IPS-20b (cell line): Measurements from ENCODE around the gene HEBP2.

Experiments used
- H3K27ac ChIP-seq: one replicate; pipeline ENCODE4 v1.5.1; 2013; ENCODE audit warnings: low read length
- H3K27me3 ChIP-seq: 2 replicates; pipeline ENCODE4 v1.6.1; 2013; ENCODE audit warnings: mild to moderate bottlenecking, low read length, inconsistent platforms; ENCODE audit not compliant: insufficient read depth
- H3K36me3 ChIP-seq: 2 replicates; pipeline ENCODE4 v1.6.1; 2013; ENCODE audit warnings: low read depth, mild to moderate bottlenecking, inconsistent platforms, low read length, moderate library complexity; ENCODE audit not compliant: insufficient read depth
- H3K4me1 ChIP-seq: 2 replicates; pipeline ENCODE4 v1.6.1; 2013; ENCODE audit warnings: mild to moderate bottlenecking, control low read depth, inconsistent platforms, low read length, moderate library complexity; ENCODE audit not compliant: insufficient read depth
- H3K4me3 ChIP-seq: 2 replicates; pipeline ENCODE4 v1.5.1; 2013; ENCODE audit warnings: mild to moderate bottlenecking, low read length, inconsistent platforms
- H3K9ac ChIP-seq: 2 replicates; pipeline ENCODE4 v1.6.1; 2013; ENCODE audit warnings: low read depth, mild to moderate bottlenecking, inconsistent platforms, low read length, moderate library complexity
- H3K9me3 ChIP-seq: 2 replicates; pipeline ENCODE4 v1.6.1; 2013; ENCODE audit warnings: mild to moderate bottlenecking, low read depth, low read length, inconsistent platforms; ENCODE audit not compliant: insufficient read depth

The HEBP2 gene

DNA sequence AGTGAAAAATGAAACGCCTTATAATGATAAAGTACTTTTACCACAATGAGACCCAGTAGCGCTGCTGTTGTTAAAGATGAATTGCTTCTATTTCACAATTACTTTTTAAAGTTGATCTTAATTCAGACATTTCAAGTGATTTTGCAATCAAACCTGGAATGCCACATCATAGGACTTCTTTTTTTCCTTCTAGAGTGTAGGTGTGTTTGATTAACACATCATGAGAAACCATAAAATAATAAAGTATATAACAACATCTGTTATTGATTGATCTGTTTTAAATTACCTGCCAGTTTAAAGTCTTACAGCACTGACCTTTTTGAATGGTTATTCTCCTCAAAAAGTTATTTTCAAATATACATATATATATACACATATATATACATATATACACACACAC lies 38.6 kb downstream of the HEBP2 start:
- Histone ChIP-seq H3K9ac (no peak overlapping the region), H3K4me1 (no peaks in the 10 kb centered on the region), H3K27ac (no peak overlapping the region), H3K4me3 (no peak overlapping the region), H3K27me3 (no peaks in the 10 kb centered on the region), H3K9me3 (no peaks in the 10 kb centered on the region), H3K36me3 (peaks cover 20% of the 10 kb centered on the region)

DNA sequence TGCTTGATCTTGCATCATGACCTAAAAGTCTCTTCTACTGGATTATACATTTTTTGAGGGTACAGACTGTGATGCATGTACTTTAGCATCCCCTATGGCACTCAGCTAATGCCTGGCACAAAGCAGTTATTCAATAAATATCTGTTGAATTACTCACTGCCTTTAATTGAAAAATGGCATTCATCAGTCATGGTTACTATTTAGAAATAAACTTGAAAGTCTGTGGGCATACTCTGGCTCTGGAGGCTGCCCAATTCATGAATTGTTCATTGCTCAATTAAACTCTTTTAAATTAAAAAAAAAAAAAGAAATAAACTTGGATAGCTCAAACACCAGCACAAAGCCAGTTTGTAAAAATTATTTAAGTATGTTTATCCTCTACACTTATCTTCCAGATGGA lies 40.0 kb downstream of the HEBP2 start:
- Histone ChIP-seq H3K4me3 (no peak overlapping the region), H3K4me1 (no peaks in the 10 kb centered on the region), H3K9ac (no peak overlapping the region), H3K27me3 (no peaks in the 10 kb centered on the region), H3K9me3 (no peaks in the 10 kb centered on the region), H3K27ac (no peak overlapping the region), H3K36me3 (peaks cover 20% of the 10 kb centered on the region)

DNA sequence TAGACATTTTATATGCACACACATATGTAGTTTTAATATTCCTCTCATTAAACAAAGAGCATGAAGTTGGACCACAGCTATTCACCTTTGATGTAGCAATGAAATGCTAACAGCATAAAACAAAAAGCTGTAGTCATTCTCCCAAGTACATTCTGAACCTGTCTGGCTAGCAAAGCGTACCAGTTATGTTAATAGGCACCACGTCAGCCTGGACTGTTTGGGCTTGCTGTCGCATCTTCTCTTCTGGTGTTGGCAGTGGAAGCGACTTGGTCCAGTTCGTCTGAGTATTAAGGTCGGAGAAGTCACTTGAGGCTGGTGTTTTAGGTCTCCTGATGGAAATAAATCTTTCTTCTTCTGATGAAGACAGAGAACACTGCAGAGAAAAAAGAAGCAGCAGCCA lies 42.8 kb downstream of the HEBP2 start:
- H3K27me3 ChIP-seq: no peaks in the 10 kb centered on the region
- peaks cover 14% of the 10 kb centered on the region for H3K36me3 ChIP-seq
- H3K4me3 ChIP-seq: no peak overlapping the region
- H3K9ac ChIP-seq: no peak overlapping the region
- H3K27ac ChIP-seq: no peak overlapping the region
- no peaks in the 10 kb centered on the region for H3K4me1 ChIP-seq
- H3K9me3 ChIP-seq: no peaks in the 10 kb centered on the region

DNA sequence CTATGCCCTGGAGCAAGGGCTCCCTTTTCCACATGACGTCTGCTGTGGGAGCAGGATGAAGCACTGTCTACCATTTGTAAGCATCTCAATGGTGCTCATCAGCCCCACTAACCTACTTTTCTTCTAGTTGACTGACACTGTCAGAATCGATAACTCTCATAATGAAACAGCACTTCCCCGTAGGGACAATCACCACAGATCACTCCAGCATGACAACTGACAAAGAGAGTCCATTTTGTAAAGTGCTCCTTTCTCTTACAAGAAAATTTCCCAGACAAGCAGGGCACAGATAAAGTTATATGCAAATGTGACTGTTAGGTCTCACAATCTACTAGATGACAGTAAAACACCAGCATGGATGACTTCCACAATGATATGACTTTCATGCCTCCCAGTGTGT lies 46.4 kb downstream of the HEBP2 start:
- H3K4me1 ChIP-seq: no peaks in the 10 kb centered on the region
- peaks cover 4% of the 10 kb centered on the region; the same call in 1 of the 2 replicates for H3K36me3 ChIP-seq
- no peak overlapping the region for H3K9ac ChIP-seq
- no peaks in the 10 kb centered on the region for H3K9me3 ChIP-seq
- no peak overlapping the region for H3K4me3 ChIP-seq
- no peak overlapping the region for H3K27ac ChIP-seq
- H3K27me3 ChIP-seq: no peaks in the 10 kb centered on the region

DNA sequence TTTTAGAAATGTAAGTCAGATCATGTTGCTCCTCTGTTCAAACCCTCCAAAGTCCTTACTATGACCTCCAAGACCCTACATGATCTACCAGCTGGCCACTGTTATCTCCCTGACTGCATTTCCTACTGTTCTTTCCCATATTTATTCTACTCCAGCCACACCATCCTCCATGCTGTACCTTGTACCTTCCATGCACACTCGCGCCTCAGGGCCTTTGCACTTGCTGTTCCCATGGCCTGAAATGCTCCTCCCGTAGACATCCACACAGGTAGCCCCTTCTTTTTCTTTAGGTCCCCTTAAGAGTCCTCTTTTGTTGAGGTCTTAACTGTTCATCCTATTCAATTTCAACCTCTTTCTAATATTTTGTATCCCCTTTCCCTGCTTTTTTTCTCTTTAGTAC lies 47.0 kb downstream of the HEBP2 start:
- Histone ChIP-seq H3K4me3 (no peak overlapping the region), H3K27me3 (no peaks in the 10 kb centered on the region), H3K9ac (no peak overlapping the region), H3K9me3 (no peaks in the 10 kb centered on the region), H3K36me3 (peaks cover 4% of the 10 kb centered on the region; the same call in 1 of the 2 replicates), H3K27ac (no peak overlapping the region), H3K4me1 (no peaks in the 10 kb centered on the region)

DNA sequence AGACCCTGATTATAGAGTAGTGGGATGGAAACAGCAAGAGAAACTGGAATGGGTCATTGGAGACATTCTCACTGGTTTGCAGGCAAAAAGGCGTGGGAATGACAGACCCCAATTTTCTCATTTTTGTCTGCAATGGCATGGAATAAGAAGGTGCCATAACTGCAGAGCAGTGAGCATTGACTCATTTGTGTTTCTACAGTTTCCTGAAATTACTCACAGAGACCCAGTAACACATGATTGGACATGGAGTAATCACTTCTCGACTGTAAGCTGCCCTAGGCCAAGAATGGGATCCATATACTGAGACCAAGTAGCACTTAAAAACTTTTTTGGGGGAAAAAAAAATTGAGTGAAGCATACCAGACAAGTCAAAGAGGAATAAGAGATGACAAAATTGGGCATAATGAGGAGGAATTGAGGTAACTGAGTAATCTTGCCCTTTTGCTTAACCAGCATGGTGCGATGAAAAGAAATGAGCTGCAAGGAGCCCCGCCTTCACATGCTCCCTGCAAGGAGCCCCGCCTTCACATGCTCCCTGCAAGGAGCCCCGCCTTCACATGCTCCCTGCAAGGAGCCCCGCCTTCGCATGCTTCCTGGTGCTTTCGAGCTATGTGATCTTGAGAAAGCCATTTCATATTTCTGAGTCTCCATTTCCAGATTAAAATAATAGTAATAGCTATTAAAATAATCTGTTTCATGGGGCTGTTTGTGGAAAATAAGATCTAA lies 51.1 kb downstream of the HEBP2 start:
- Histone ChIP-seq H3K27me3 (no peaks in the 10 kb centered on the region), H3K9ac (no peak overlapping the region), H3K27ac (no peak overlapping the region), H3K9me3 (no peaks in the 10 kb centered on the region), H3K36me3 (no peaks in the 10 kb centered on the region), H3K4me3 (no peak overlapping the region), H3K4me1 (no peaks in the 10 kb centered on the region)

DNA sequence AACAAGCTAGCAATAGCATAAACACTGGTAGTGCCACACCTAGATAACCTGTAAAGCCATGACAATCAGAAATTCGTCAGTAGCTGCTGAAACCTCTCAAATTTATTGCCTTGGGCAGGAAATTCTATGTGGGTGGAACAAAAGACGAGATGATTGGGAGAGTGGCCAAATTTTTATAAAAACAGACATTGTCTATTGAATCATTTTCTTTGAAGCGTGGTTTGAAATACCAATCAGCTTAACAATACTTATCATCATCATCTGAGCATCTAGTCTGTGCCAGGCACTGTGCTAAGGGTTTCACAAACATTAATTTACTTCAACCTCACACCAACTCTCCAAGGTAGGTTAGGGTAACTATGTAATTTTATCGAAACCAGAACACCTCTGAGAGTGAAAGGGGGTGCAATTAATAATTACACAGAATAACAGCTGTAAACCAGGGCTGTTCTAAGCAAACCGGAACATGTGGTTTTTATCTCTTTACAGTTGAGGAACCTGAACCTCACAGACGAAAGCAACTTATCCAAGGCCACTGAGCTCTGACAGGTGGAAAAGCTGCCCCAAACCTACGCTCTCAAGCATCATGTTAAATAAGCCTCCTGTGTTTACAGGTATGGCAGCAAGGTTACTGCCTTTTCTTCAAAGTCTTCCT lies 51.9 kb downstream of the HEBP2 start:
- Histone ChIP-seq H3K36me3 (no peaks in the 10 kb centered on the region), H3K9ac (no peak overlapping the region), H3K9me3 (no peaks in the 10 kb centered on the region), H3K4me1 (no peaks in the 10 kb centered on the region), H3K4me3 (no peak overlapping the region), H3K27me3 (no peaks in the 10 kb centered on the region), H3K27ac (no peak overlapping the region)

DNA sequence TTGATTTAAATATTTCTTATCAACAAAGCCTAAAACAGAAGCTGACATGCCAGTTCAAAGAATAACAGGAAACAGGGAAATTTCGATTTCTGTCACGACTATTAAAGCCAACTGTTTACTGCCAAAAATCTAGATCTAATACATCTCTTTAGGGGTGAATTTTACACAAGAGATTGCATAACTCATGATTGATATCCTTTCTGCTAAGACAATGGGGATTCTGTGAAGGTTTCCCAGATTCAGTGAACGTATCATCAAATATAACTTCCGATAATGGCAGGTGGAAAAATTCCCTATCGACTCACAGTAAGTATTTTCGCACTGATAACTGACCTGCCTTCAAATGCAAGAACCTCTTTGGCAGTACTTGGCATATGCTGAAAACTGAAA lies 52.4 kb downstream of the HEBP2 start:
- Histone ChIP-seq H3K9ac (no peak overlapping the region), H3K9me3 (no peaks in the 10 kb centered on the region), H3K27me3 (no peaks in the 10 kb centered on the region), H3K4me3 (no peak overlapping the region), H3K27ac (no peak overlapping the region), H3K36me3 (no peaks in the 10 kb centered on the region), H3K4me1 (no peaks in the 10 kb centered on the region)

DNA sequence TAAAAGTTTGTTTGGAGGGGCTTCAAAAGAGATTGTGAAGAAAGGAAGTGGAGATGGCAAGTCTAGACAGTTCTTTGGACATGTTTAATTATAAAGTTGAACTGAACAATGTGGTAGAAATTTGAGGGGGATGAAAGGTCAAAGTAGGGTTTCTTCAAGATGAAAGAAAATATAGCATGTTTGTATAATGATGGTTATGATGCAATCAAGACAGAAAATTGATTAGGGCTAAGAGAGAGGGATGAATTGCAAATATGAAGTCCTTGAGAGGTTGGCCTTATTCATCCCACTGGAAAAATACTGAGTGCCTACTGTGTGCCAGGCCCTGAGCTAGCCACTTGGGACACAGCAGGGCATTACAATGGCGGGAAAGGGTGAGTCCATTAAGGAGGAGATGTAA lies 57.6 kb downstream of the HEBP2 start:
- no peaks in the 10 kb centered on the region for H3K9me3 ChIP-seq
- H3K27ac ChIP-seq: no peak overlapping the region
- H3K4me3 ChIP-seq: no peak overlapping the region
- no peaks in the 10 kb centered on the region for H3K27me3 ChIP-seq
- no peaks in the 10 kb centered on the region for H3K4me1 ChIP-seq
- H3K9ac ChIP-seq: no peak overlapping the region
- H3K36me3 ChIP-seq: peaks cover 18% of the 10 kb centered on the region

DNA sequence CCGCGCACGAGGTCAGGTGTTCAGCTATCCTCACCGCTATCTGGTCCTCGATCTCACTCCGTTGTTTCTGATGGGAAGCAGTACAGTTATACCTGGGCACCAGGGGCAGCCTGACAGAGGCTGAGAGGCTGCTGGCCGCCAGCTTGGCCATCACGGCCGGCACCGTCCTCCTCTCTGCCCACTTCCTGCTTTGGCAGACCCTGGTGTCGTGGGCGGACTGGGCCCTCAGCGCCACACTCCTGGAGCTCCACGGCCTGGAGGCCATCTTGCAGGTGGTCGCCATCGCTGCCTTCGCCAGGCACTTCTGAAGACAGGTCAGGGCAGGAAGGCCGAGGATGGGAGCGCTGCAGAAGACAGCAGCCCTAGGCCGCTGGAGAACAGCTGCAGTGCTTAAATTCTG lies 60.1 kb downstream of the HEBP2 start:
- Histone ChIP-seq H3K9ac (no peak overlapping the region), H3K4me1 (no peaks in the 10 kb centered on the region), H3K27me3 (no peaks in the 10 kb centered on the region), H3K4me3 (no peak overlapping the region), H3K27ac (no peak overlapping the region), H3K9me3 (no peaks in the 10 kb centered on the region), H3K36me3 (peaks cover 30% of the 10 kb centered on the region)

DNA sequence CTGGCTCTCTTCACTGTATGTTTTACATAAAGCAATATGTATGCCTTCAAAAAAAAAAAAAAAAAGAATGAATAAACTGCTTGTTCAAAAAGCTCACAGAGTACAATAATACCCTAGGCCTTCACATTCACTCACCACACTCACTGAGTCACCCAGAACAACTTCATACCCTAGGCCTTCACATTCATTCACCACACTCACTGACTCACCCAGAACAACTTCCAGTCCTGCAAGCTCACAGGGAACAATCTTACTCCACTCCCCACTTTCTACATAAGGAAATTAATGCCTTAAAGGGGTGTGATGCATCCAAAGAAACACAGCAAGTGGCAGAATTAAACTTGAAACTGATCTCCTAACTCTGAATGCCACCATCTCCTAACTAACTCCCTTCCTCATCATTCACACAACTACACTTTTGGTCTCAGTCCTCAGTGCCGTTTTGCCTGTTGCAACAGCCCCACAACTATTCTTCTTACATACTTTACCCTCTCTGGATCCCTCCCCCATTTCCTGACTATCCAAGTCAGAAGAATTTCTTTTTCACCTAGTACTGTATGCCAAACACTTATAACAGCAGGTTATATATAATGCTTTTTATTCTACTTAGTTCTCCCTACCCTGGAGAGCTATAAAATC lies 61.1 kb downstream of the HEBP2 start:
- Histone ChIP-seq H3K27ac (no peak overlapping the region), H3K9ac (no peak overlapping the region), H3K4me3 (no peak overlapping the region)

DNA sequence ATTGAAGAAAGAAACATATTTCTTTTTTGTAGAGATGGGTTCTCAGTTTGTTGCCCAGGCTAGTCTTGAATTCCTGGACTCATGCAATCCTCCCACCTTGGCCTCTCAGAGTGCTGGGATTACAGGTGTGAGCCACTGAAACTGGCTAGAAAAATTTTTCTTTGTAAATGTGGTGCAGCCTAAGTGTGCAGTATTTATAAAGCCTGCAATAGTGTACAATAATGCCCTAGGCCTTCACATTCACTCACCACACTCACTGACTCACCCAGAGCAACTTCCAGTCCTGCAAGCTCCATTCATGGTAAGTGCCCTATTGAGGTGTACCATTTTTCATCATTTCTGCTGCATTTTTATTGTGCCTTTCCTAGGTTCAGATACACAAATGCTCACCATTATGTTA lies 63.9 kb downstream of the HEBP2 start:
- peaks cover 30% of the 10 kb centered on the region; the same call in 1 of the 2 replicates for H3K36me3 ChIP-seq
- no peaks in the 10 kb centered on the region for H3K27me3 ChIP-seq
- H3K4me1 ChIP-seq: no peaks in the 10 kb centered on the region
- no peaks in the 10 kb centered on the region for H3K9me3 ChIP-seq
- H3K4me3 ChIP-seq: no peak overlapping the region
- H3K27ac ChIP-seq: no peak overlapping the region
- no peak overlapping the region for H3K9ac ChIP-seq

More for the DNA sequence above, 61.1 kb downstream of the HEBP2 start:
- Histone ChIP-seq H3K27me3 (no peaks in the 10 kb centered on the region), H3K36me3 (peaks cover 36% of the 10 kb centered on the region), H3K4me1 (no peaks in the 10 kb centered on the region), H3K9me3 (no peaks in the 10 kb centered on the region)
